SK-N-SH (cell line): ENCODE measurements around the gene SUSD3. TPM values are rescaled to one million over a fixed set of nuclear protein-coding genes. Genes with fewer than 3 reads are reported as not detected.

Experiments
- CTCF ChIA-PET: fragments of 300-600, 350-600 bp; formaldehyde crosslinking; extraction: SDS; loops from one replicate; lab custom pipeline; 2021; lab: Yijun Ruan, JAX
- POLR2A ChIA-PET: fragments of 350-600 bp; sonication (Branson Sonifier 250); formaldehyde crosslinking; extraction: SDS; loops from one replicate; lab custom pipeline; 2020; ENCODE audit warnings: antibody characterized with exemption, inconsistent platforms; lab: Yijun Ruan, JAX
- DNase-seq: peaks from one replicate; pipeline ENCODE4 v3.0.0; 2012
- H2AFZ ChIP-seq: fragments of 200-600 bp; sonication (generic); 2 replicates; pipeline ENCODE4 v1.8.1; 2016; ENCODE audit warnings: antibody characterized with exemption, mild to moderate bottlenecking, low read depth
- H3F3A ChIP-seq: fragments of 200-600 bp; sonication (generic); replicated peaks from 2 replicates; pipeline ENCODE3; 2016; ENCODE audit warnings: antibody characterized with exemption, mild to moderate bottlenecking; ENCODE audit not compliant: insufficient read depth
- H3K27ac ChIP-seq, 2 experiments: fragments of 200-500 bp in 1 of 2; fragments of 200-600 bp in 1 of 2; sonication (Bioruptor generic) in 1 of 2; sonication (generic), shearing (Covaris generic) in 1 of 2; 2 replicates each; pipeline versions ENCODE4 v1.5.1 to v1.6.1; 2014 to 2016; ENCODE audit warnings: low read depth in 2 of 2, inconsistent platforms in 1 of 2, low read length in 1 of 2, mild to moderate bottlenecking in 1 of 2, mixed read lengths in 1 of 2
- H3K27me3 ChIP-seq: fragments of 200-600 bp; sonication (generic), shearing (Covaris generic); 2 replicates; pipeline ENCODE4 v1.6.1; 2016; ENCODE audit warnings: mixed run types; ENCODE audit not compliant: insufficient read depth
- H3K36me3 ChIP-seq, 2 experiments: fragments of 200-500 bp in 1 of 2; fragments of 200-600 bp in 1 of 2; sonication (Bioruptor generic) in 1 of 2; sonication (generic) in 1 of 2; replicated peaks in 1 of 2; 2 replicates each; pipeline versions ENCODE3 to v1.5.1; 2014 to 2016; ENCODE audit warnings: low read length in 1 of 2, mild to moderate bottlenecking in 1 of 2; ENCODE audit not compliant: insufficient read depth in 2 of 2, control insufficient read depth in 1 of 2
- H3K4me1 ChIP-seq, 2 experiments: fragments of 200-500 bp in 1 of 2; fragments of 200-600 bp in 1 of 2; sonication (Bioruptor generic) in 1 of 2; sonication (generic), shearing (Covaris generic) in 1 of 2; 2 replicates each; pipeline versions ENCODE4 v1.5.1 to v1.6.1; 2014 to 2016; ENCODE audit warnings: low read depth in 1 of 2, low read length in 1 of 2, mixed run types in 1 of 2; ENCODE audit not compliant: insufficient read depth in 2 of 2, control insufficient read depth in 1 of 2
- H3K4me2 ChIP-seq: fragments of 200-600 bp; sonication (generic), shearing (Covaris generic); 2 replicates; pipeline ENCODE4 v1.6.1; 2017; ENCODE audit warnings: mixed run types
- H3K4me3 ChIP-seq, 2 experiments: fragments of 200-500 bp in 1 of 2; fragments of 200-600 bp in 1 of 2; sonication (Bioruptor generic) in 1 of 2; sonication (generic), shearing (Covaris generic) in 1 of 2; 2 replicates each; pipeline versions ENCODE4 v1.5.1 to v1.8.1; 2014 to 2016; ENCODE audit warnings: low read depth in 2 of 2, inconsistent platforms in 1 of 2, low read length in 1 of 2, mild to moderate bottlenecking in 1 of 2, mixed read lengths in 1 of 2, moderate library complexity in 1 of 2
- H3K79me2 ChIP-seq: fragments of 200-600 bp; sonication (generic); 2 replicates; pipeline ENCODE4 v1.8.1; 2017; ENCODE audit warnings: mild to moderate bottlenecking; ENCODE audit not compliant: insufficient read depth
- H3K9ac ChIP-seq: fragments of 200-600 bp; sonication (generic); 2 replicates; pipeline ENCODE4 v1.6.1; 2017; ENCODE audit warnings: mixed run types
- H3K9me2 ChIP-seq: fragments of 200-600 bp; sonication (generic); 2 replicates; pipeline ENCODE4 v1.6.1; 2017; ENCODE audit warnings: mixed run types
- H3K9me3 ChIP-seq: fragments of 200-600 bp; sonication (generic); 2 replicates; pipeline ENCODE4 v1.6.1; 2017; ENCODE audit warnings: mixed run types, mild to moderate bottlenecking, moderate library complexity
- H4K20me1 ChIP-seq: fragments of 200-600 bp; sonication (generic); 2 replicates; pipeline ENCODE4 v1.6.1; 2017; ENCODE audit warnings: mild to moderate bottlenecking, mixed run types; ENCODE audit not compliant: insufficient read depth
- CTCF ChIP-seq: fragments of 200-600 bp; sonication (generic); IDR thresholded peaks from 2 replicates; pipeline ENCODE4 v1.6.1; 2017; ENCODE audit warnings: antibody characterized with exemption, mild to moderate bottlenecking, moderate library complexity
- EP300 ChIP-seq, 2 experiments: IDR thresholded peaks; 2 replicates each; pipeline versions ENCODE4 v1.4.0 to v1.6.1; 2012; ENCODE audit warnings: borderline replicate concordance in 1 of 2, low read depth in 1 of 2, low read length in 1 of 2
- EZH2phosphoT487 ChIP-seq: fragments of 200-600 bp; sonication (generic); IDR thresholded peaks from 2 replicates; pipeline ENCODE4 v1.6.1; 2017; ENCODE audit warnings: low read depth, mixed run types, mild to moderate bottlenecking, antibody characterized with exemption, moderate library complexity, borderline replicate concordance
- FOSL2 ChIP-seq: IDR thresholded peaks from 2 replicates; pipeline ENCODE4 v1.4.0; 2012; ENCODE audit warnings: low read depth, mild to moderate bottlenecking, moderate library complexity, borderline replicate concordance
- FOXJ3 ChIP-seq: sonication (generic); formaldehyde crosslinking; IDR thresholded peaks from 2 replicates; pipeline ENCODE4 v1.5.1; 2020; ENCODE audit warnings: mild to moderate bottlenecking, missing genetic modification reagents
- GATA2 ChIP-seq: sonication (generic); formaldehyde crosslinking; IDR thresholded peaks from 2 replicates; pipeline ENCODE4 v1.5.0; 2020; ENCODE audit warnings: mild to moderate bottlenecking, missing genetic modification reagents
- MAX ChIP-seq: IDR thresholded peaks from 2 replicates; pipeline ENCODE4 v1.4.0; 2012; ENCODE audit warnings: low read depth
- MXI1 ChIP-seq: IDR thresholded peaks from 2 replicates; pipeline ENCODE4 v1.6.1; 2012; ENCODE audit warnings: mild to moderate bottlenecking, low read depth, low read length, improper control_type of control experiment
- PBX3 ChIP-seq: IDR thresholded peaks from 2 replicates; pipeline ENCODE4; 2012
- RAD21 ChIP-seq: IDR thresholded peaks from 2 replicates; pipeline ENCODE4 v1.6.1; 2012; ENCODE audit warnings: mild to moderate bottlenecking, low read length
- SMC3 ChIP-seq: IDR thresholded peaks from 2 replicates; pipeline ENCODE4 v1.6.1; 2012; ENCODE audit warnings: low read depth, low read length, improper control_type of control experiment
- TCF12 ChIP-seq: IDR thresholded peaks from 2 replicates; pipeline ENCODE4 v1.4.0; 2012
- WGBS: methylation state at CpG from one replicate; pipeline ENCODE4 v1.1.6; 2017; ENCODE audit warnings: low lambda C conversion rate; 5-methylcytosine and 5-hydroxymethylcytosine counted together
- polyA plus RNA-seq, 3 experiments: library from polyadenylated mRNA; depleted of rRNA; stranded (reverse); fragments of >200 nt; gene quantifications; 2 replicates each; pipeline ENCODE4 v1.2.3, GENCODE V29; 2012

SUSD3 gene
- polyA plus RNA-seq, 1 of the 3 experiments (the other 2 are of a cell fraction) = 0.49 TPM

DNA sequence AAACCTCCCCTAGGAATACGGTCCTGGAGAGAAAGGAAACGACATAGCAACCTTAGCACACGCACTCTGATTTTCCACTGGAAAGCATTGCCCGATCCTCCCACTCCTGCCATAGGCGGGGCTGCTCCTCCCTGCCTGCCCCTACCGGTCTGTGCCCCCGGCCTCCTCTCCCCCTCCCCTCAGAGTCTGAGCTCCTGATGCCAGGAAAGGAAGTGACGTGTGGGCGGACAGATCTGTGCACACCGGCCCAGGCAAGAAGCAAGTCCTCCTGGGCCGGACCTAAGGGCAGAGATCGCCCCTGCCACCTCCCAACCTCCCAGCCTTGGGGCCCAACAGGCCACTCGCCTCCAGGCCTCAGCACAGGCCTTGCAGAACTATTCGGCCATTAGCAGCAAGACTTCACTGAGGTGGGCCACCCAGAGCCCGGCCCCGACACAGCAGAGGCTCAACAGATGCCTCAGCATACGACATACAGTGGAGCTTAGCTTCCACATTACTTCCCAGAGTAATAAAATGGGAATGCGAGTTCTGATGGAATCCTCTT is 68.4 kb downstream of the SUSD3 start:
- no peak overlapping the region for H3K9ac ChIP-seq
- H3K9me3 ChIP-seq = no peaks in the 10 kb centered on the region
- H3K36me3 ChIP-seq = peaks cover 0 to 9% of the 10 kb centered on the region in 2 experiments
- H3K4me2 ChIP-seq = no peak overlapping the region
- peaks cover 8% of the 10 kb centered on the region; the same call in 1 of the 2 replicates for H3K79me2 ChIP-seq
- no peak overlapping the region for H2AFZ ChIP-seq
- no peaks in the 10 kb centered on the region for H3F3A ChIP-seq
- DNase-seq = peak; percentile 73
- H3K27ac ChIP-seq = peak overlapping the region in 1 of 2 experiments; percentile 16; a peak in 1 of 4 replicates
- H3K4me3 ChIP-seq = no peak overlapping the region
- WGBS = 77% methylated on average over 12 of the region's 18 CpGs
- H3K9me2 ChIP-seq = no peaks in the 10 kb centered on the region
- H4K20me1 ChIP-seq = 0 out of 2 replicates have a peak, but pooled peaks cover 7% of the 10 kb centered on the region
- TF ChIP-seq EP300 (IDR thresholded peaks at IDR 0.05; ENCODE audit: borderline replicate concordance in 1 of 2, low read depth in 1 of 2, low read length in 1 of 2) = no peak
- no peak for TF ChIP-seq CTCF
- no peak for TF ChIP-seq SMC3
- no peak for TF ChIP-seq FOXJ3 (CRISPR knock-in tag)
- no peak for TF ChIP-seq PBX3
- TF ChIP-seq GATA2 (CRISPR knock-in tag) = no peak
- no peak for TF ChIP-seq TCF12
- TF ChIP-seq EZH2phosphoT487 = no peak
- TF ChIP-seq MXI1 = no peak
- TF ChIP-seq FOSL2 = no peak
- no peak for TF ChIP-seq RAD21
- CTCF ChIA-PET = interaction anchor here (2.3 to 5.2 kb wide), 2 partner anchors 17 to 123 kb away, joined by 5 to 31 read pairs; no protein-coding TSS in a partner anchor
- peaks cover 0 to 51% of the 10 kb centered on the region in 2 experiments; a peak in 1 of 4 replicates for H3K4me1 ChIP-seq
- POLR2A ChIA-PET = no interaction called here
- H3K27me3 ChIP-seq = no peaks in the 10 kb centered on the region

DNA sequence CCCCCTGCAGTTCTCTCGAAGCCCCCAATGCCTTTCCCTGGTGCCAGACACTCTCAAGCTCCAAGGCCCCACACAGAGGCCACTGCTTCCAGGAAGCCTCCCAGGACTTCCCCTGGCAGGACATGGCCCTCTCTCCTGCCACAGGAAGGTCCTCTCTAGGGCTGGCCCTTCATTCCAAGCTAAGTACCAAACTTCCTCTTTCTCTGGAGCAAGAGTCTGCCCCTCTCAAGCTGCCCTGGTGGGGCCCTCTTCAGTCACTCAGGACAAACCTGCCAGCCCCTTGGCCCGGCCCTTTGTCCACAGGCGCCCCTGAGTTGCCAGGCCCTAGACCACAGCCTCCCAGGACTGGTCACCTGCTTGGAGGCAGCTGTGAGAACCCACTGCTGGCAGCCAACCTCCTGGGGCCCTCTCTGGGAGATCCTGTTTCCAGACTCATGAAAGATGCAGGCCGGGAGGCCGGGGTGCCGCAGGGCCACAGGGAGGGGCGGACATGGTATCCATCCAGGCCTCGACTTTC is 69.0 kb downstream of the SUSD3 start:
- H3K9me2 ChIP-seq = no peaks in the 10 kb centered on the region
- peak overlapping the region in 1 of 2 experiments; percentile 6; a peak in 1 of 4 replicates for H3K27ac ChIP-seq
- DNase-seq = no peak
- 74% methylated on average over 7 of the region's 8 CpGs for WGBS
- peaks cover 0 to 9% of the 10 kb centered on the region in 2 experiments for H3K36me3 ChIP-seq
- H3K4me3 ChIP-seq = no peak overlapping the region
- H3K4me2 ChIP-seq = no peak overlapping the region
- no peaks in the 10 kb centered on the region for H3K9me3 ChIP-seq
- TF ChIP-seq FOXJ3 (CRISPR knock-in tag) (no peak), TCF12 (no peak), MAX (no peak), RAD21 (no peak), SMC3 (no peak)
- H2AFZ ChIP-seq = no peak overlapping the region
- H3K4me1 ChIP-seq = peaks cover 0 to 57% of the 10 kb centered on the region in 2 experiments; a peak in 1 of 4 replicates
- 0 out of 2 replicates have a peak, but pooled peaks cover 7% of the 10 kb centered on the region for H4K20me1 ChIP-seq
- peaks cover 14% of the 10 kb centered on the region; the same call in 1 of the 2 replicates for H3K79me2 ChIP-seq
- no peaks in the 10 kb centered on the region for H3K27me3 ChIP-seq
- H3K9ac ChIP-seq = no peak overlapping the region
- CTCF ChIA-PET = interaction anchor here (5.2 kb wide), 1 partner anchor 18 kb away, joined by 31 read pairs; no protein-coding TSS in a partner anchor
- H3F3A ChIP-seq = no peaks in the 10 kb centered on the region
- POLR2A ChIA-PET = no interaction called here
